Smooth muscle cell (in vitro differentiated cells): Measurements from ENCODE around the gene ZNF580. TPM values are rescaled to one million over a fixed set of nuclear protein-coding genes. Genes with fewer than 3 reads are reported as not detected.

ENCODE experiments used
- DNase-seq: peaks from one replicate; lab custom pipeline; 2025; ENCODE audit not compliant: unreplicated experiment; lab: John Stamatoyannopoulos, UW
- H2AFZ ChIP-seq: fragments of 200-600 bp; sonication (generic); 2 replicates; pipeline ENCODE4 v1.6.0; 2016; ENCODE audit warnings: antibody characterized with exemption, low read depth, mild to moderate bottlenecking
- H3F3A ChIP-seq: fragments of 200-600 bp; sonication (generic); 2 replicates; pipeline ENCODE4 v1.6.0; 2017; ENCODE audit warnings: antibody characterized with exemption, low read depth
- H3K27ac ChIP-seq: fragments of 200-600 bp; sonication (generic); 2 replicates; pipeline ENCODE4 v1.5.1; 2016; ENCODE audit warnings: low read depth, mild to moderate bottlenecking
- H3K27me3 ChIP-seq: fragments of 200-600 bp; sonication (generic); 2 replicates; pipeline ENCODE4 v1.6.1; 2016; ENCODE audit warnings: low read depth, mild to moderate bottlenecking
- H3K36me3 ChIP-seq: fragments of 200-600 bp; sonication (generic); 2 replicates; pipeline ENCODE4 v1.5.1; 2016; ENCODE audit warnings: low read depth
- H3K4me1 ChIP-seq: fragments of 200-600 bp; sonication (generic); 2 replicates; pipeline ENCODE4 v1.5.1; 2016; ENCODE audit warnings: low read depth
- H3K4me2 ChIP-seq: fragments of 200-600 bp; sonication (generic); 2 replicates; pipeline ENCODE4 v1.6.0; 2016; ENCODE audit warnings: mild to moderate bottlenecking
- H3K4me3 ChIP-seq: fragments of 200-600 bp; sonication (generic); 2 replicates; pipeline ENCODE4 v1.5.1; 2016; ENCODE audit warnings: mild to moderate bottlenecking
- H3K79me2 ChIP-seq: fragments of 200-600 bp; sonication (generic); 2 replicates; pipeline ENCODE4 v1.6.0; 2016; ENCODE audit warnings: low read depth, mild to moderate bottlenecking
- H3K9ac ChIP-seq: fragments of 200-600 bp; sonication (generic); 2 replicates; pipeline ENCODE4 v1.6.0; 2016; ENCODE audit warnings: low read depth
- H3K9me3 ChIP-seq: fragments of 200-600 bp; sonication (generic); replicated peaks from 2 replicates; pipeline ENCODE4 v1.5.1; 2016; ENCODE audit warnings: low read depth
- H4K20me1 ChIP-seq: fragments of 200-600 bp; sonication (generic); 2 replicates; pipeline ENCODE4 v1.6.0; 2016; ENCODE audit warnings: low read depth
- CTCF ChIP-seq: fragments of 200-600 bp; sonication (generic); IDR thresholded peaks from 2 replicates; pipeline ENCODE4 v1.5.1; 2017; ENCODE audit warnings: borderline replicate concordance, mild to moderate bottlenecking, antibody characterized with exemption; ENCODE audit not compliant: insufficient read depth, poor library complexity, severe bottlenecking
- WGBS: methylation state at CpG from one replicate; pipeline ENCODE4 v1.1.7; 2016; ENCODE audit warnings: low lambda C conversion rate; 5-methylcytosine and 5-hydroxymethylcytosine counted together
- polyA plus RNA-seq: library from polyadenylated mRNA; unstranded; fragments of >200 nt; fragmentation: Nextera tagmentation; extraction: Ambion mirVana; gene quantifications from 2 replicates; pipeline ENCODE4 v1.2.1, GENCODE V29; 2016
- total RNA-seq: library from RNA; depleted of rRNA; stranded (reverse); fragments of >200 nt; gene quantifications from 2 replicates; pipeline ENCODE4 v1.2.3, GENCODE V29; 2014

The ZNF580 gene
- total and polyA plus RNA-seq, 2 experiments from 2014 or later = 11.9 to 76.8 TPM

DNA sequence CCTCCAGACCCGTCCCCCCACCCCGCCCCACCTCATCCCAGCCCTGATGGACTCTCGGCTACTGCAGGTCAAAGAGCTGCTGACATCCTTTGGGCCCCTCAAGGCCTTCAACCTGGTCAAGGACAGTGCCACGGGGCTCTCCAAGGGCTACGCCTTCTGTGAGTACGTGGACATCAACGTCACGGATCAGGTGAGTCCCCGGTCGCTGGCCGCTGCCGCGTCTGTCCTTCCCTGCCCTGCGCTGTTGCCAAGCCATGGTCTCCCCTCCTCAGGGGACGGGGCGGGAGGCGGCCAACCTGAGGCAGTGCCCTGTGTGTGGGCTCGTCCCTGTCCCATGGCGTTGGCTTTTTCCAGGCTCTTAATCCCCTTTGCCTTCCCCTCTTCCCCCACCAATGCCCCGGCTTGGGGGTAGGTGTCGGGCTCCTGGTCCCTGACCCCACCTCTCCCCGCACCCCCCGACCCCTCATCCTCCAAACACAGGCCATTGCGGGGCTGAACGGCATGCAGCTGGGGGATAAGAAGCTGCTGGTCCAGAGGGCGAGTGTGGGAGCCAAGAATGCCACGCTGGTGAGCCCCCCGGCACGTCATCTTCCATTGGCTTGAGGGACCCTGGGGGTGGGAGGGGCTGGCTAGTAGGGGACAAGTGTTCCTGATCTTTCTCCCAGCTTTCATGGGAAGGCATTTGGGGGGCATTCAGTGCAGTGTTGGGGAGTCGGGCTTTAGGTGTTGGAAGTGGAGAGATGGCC, 28.0 kb downstream of the ZNF580 start:
- no peak overlapping the region for H3K4me3 ChIP-seq
- peaks cover 98% of the 10 kb centered on the region for H4K20me1 ChIP-seq
- H3K27ac ChIP-seq = no peak overlapping the region
- no peaks in the 10 kb centered on the region for H3K9me3 ChIP-seq
- TF ChIP-seq CTCF = no peak
- no peaks in the 10 kb centered on the region for H3K4me1 ChIP-seq
- no peak overlapping the region for H3K4me2 ChIP-seq
- H3K79me2 ChIP-seq = peaks cover 89% of the 10 kb centered on the region
- WGBS = 92% methylated on average over 30 of the region's 30 CpGs
- H3K36me3 ChIP-seq = no peaks in the 10 kb centered on the region
- no peak for DNase-seq
- no peaks in the 10 kb centered on the region for H3K27me3 ChIP-seq
- no peak overlapping the region for H3K9ac ChIP-seq
- no peak overlapping the region for H2AFZ ChIP-seq
- H3F3A ChIP-seq = peaks cover 10% of the 10 kb centered on the region

- Histone ChIP-seq H3K27ac (no peak overlapping the region), H3K9me3 (no peaks in the 10 kb centered on the region), H3K4me2 (no peak overlapping the region), H3K36me3 (no peaks in the 10 kb centered on the region), H3K4me1 (no peaks in the 10 kb centered on the region), H2AFZ (no peak overlapping the region), H3K79me2 (peaks cover 83% of the 10 kb centered on the region), H3K27me3 (no peaks in the 10 kb centered on the region), H3K4me3 (no peak overlapping the region), H4K20me1 (peaks cover 89% of the 10 kb centered on the region), H3F3A (peaks cover 11% of the 10 kb centered on the region), H3K9ac (no peak overlapping the region)
- WGBS = 92% methylated on average over 32 of the region's 43 CpGs
- DNase-seq = no peak
- no peak for TF ChIP-seq CTCF
Measured at GRCh38 chr19:55669418-55670279, 28.8 kb downstream of the ZNF580 start.

DNA sequence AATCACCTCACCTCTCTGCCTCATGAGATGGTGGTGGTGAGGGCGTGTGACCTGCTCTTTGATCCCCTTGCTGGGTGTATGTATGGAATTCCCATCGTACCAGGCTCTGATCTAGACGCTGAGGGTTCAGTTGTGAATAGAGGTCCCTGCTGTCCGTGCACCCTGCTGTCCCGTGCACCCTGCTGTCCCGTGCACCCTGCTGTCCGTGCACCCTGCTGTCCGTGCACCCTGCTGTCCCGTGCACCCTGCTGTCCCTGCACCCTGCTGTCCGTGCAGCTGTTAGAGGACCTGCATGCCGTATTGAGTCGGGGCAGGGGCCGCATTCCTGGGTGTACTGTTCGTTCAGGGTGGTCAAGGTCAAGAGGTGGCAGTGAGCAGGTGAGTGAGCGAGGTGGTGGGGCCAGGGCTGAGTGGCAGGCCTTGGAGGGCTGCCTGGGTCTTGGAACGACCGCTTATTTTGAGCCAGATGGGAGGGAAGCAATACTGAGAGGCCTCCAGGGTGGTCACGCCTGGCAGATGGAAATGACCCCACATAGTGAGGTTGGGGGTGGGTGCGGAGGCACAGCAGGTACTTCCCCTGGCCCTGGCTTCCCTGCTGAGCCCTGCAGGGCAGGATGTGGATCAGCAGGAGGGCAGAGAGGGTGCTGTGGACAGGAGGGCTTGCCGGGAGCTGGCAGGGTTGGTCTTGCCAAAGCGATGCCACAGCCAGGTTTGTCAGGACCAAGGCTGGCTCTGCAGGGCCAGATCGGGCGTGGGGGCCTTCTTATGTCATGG, 29.7 kb downstream of the ZNF580 start:
- Histone ChIP-seq H2AFZ (no peak overlapping the region), H3K9ac (no peak overlapping the region), H3K4me2 (no peak overlapping the region), H3K27me3 (no peaks in the 10 kb centered on the region), H3K4me1 (no peaks in the 10 kb centered on the region), H3K27ac (no peak overlapping the region), H3F3A (peaks cover 11% of the 10 kb centered on the region), H3K36me3 (no peaks in the 10 kb centered on the region), H3K79me2 (peaks cover 85% of the 10 kb centered on the region), H3K4me3 (no peak overlapping the region), H3K9me3 (no peaks in the 10 kb centered on the region), H4K20me1 (peaks cover 83% of the 10 kb centered on the region)
- WGBS = 90% methylated on average over 23 of the region's 23 CpGs
- TF ChIP-seq CTCF = no peak
- DNase-seq = peak; percentile 20
